IMR-90 (cell line): ENCODE measurements around the gene NEIL1. TPM values are rescaled to one million over a fixed set of nuclear protein-coding genes. Genes with fewer than 3 reads are reported as not detected.
A peak's percentile ranks its signal among the peaks of the same experiment; 100 is the strongest.

Experiments
- ATAC-seq: fragments of 200-7000 bp; cut with Tn5 transposase; 2 replicates; pipeline ENCODE4 v1.9.1; 2020; ENCODE audit warnings: low read depth, mild to moderate bottlenecking, moderate library complexity
- BruUV-seq: library from RNA; stranded (reverse); fragments of 400-500 nt; replicated peaks from 2 replicates; lab custom pipeline; 2021; lab: Mats Ljungman, UMichigan
- CTCF ChIA-PET: fragments of 300-600 bp; formaldehyde crosslinking; extraction: SDS; loops from one replicate; lab custom pipeline; 2021; ENCODE audit warnings: antibody characterized with exemption; lab: Yijun Ruan, JAX
- POLR2A ChIA-PET: fragments of 300-600 bp; sonication (Branson Sonifier 250); formaldehyde crosslinking; loops from one replicate; lab custom pipeline; 2022; ENCODE audit warnings: antibody characterized with exemption; ENCODE audit not compliant: unreplicated experiment; lab: Charles Lee
- DNase-seq: peaks from one replicate; pipeline ENCODE4 v3.0.0; 2013
- H2AFZ ChIP-seq: replicated peaks from 2 replicates; pipeline ENCODE3; 2013; ENCODE audit warnings: low read length, mild to moderate bottlenecking; ENCODE audit not compliant: poor library complexity
- H2AK5ac ChIP-seq: 2 replicates; pipeline ENCODE4 v1.6.1; 2013; ENCODE audit warnings: low read depth, low read length, inconsistent platforms
- H2AK9ac ChIP-seq: replicated peaks from 2 replicates; pipeline ENCODE3; 2013; ENCODE audit warnings: mild to moderate bottlenecking, low read depth, low read length, moderate library complexity; ENCODE audit not compliant: poor library complexity
- H2BK120ac ChIP-seq: 2 replicates; pipeline ENCODE4 v1.6.1; 2013; ENCODE audit warnings: low read depth, low read length, inconsistent platforms
- H2BK15ac ChIP-seq: 3 replicates; pipeline ENCODE4 v1.6.1; 2013; ENCODE audit warnings: low read depth, low read length, inconsistent platforms
- H2BK20ac ChIP-seq: 2 replicates; pipeline ENCODE4 v1.6.1; 2013; ENCODE audit warnings: low read depth, mild to moderate bottlenecking, inconsistent platforms, low read length, moderate library complexity
- H2BK5ac ChIP-seq: 2 replicates; pipeline ENCODE4 v1.6.1; 2013; ENCODE audit warnings: mild to moderate bottlenecking, low read depth, low read length, inconsistent platforms; ENCODE audit not compliant: poor library complexity, severe bottlenecking
- H3K14ac ChIP-seq: replicated peaks from 2 replicates; pipeline ENCODE4 v1.6.1; 2013; ENCODE audit warnings: low read depth, low read length, inconsistent platforms
- H3K18ac ChIP-seq: 2 replicates; pipeline ENCODE4 v1.6.1; 2013; ENCODE audit warnings: low read depth, low read length, control low read depth
- H3K23ac ChIP-seq: 2 replicates; pipeline ENCODE4 v1.6.1; 2013; ENCODE audit warnings: low read depth, low read length, inconsistent platforms
- H3K27ac ChIP-seq: 2 replicates; pipeline ENCODE4 v1.5.1; 2013; ENCODE audit warnings: mild to moderate bottlenecking, control low read depth, low read length; ENCODE audit not compliant: insufficient read depth
- H3K27me3 ChIP-seq: 2 replicates; pipeline ENCODE4 v1.6.1; 2013; ENCODE audit warnings: low read length; ENCODE audit not compliant: control insufficient read depth, insufficient read depth
- H3K36me3 ChIP-seq: 2 replicates; pipeline ENCODE4 v1.6.1; 2013; ENCODE audit warnings: low read length, mixed read lengths; ENCODE audit not compliant: control insufficient read depth, insufficient read depth
- H3K4ac ChIP-seq: 2 replicates; pipeline ENCODE4 v1.6.1; 2013; ENCODE audit warnings: low read depth, low read length, inconsistent platforms
- H3K4me1 ChIP-seq: 2 replicates; pipeline ENCODE4 v1.6.1; 2013; ENCODE audit warnings: low read length, mixed read lengths; ENCODE audit not compliant: control insufficient read depth, insufficient read depth
- H3K4me2 ChIP-seq: 2 replicates; pipeline ENCODE4 v1.6.1; 2013; ENCODE audit warnings: low read depth, mild to moderate bottlenecking, control low read depth, low read length, moderate library complexity
- H3K4me3 ChIP-seq: 2 replicates; pipeline ENCODE4 v1.5.1; 2013; ENCODE audit warnings: low read depth, mild to moderate bottlenecking, control low read depth, low read length, moderate library complexity; ENCODE audit not compliant: insufficient read depth
- H3K56ac ChIP-seq: 2 replicates; pipeline ENCODE4 v1.6.1; 2013; ENCODE audit warnings: low read length, inconsistent platforms; ENCODE audit not compliant: insufficient read depth; ENCODE audit errors: extremely low read depth
- H3K79me1 ChIP-seq, 2 experiments: 2 replicates each; pipeline ENCODE4 v1.6.1; 2013; ENCODE audit warnings: low read length in 2 of 2, inconsistent platforms in 1 of 2, low read depth in 1 of 2
- H3K9ac ChIP-seq: 2 replicates; pipeline ENCODE4 v1.6.1; 2013; ENCODE audit warnings: low read depth, low read length, control low read depth
- H3K9me1 ChIP-seq: 2 replicates; pipeline ENCODE4 v1.6.1; 2013; ENCODE audit warnings: low read length, inconsistent platforms; ENCODE audit not compliant: insufficient read depth
- H3K9me3 ChIP-seq: 2 replicates; pipeline ENCODE4 v1.6.1; 2013; ENCODE audit warnings: low read length; ENCODE audit not compliant: control insufficient read depth, insufficient read depth
- H4K20me1 ChIP-seq: 2 replicates; pipeline ENCODE4 v1.6.1; 2013; ENCODE audit warnings: low read length, inconsistent platforms; ENCODE audit not compliant: insufficient read depth
- H4K5ac ChIP-seq: 2 replicates; pipeline ENCODE4 v1.6.1; 2013; ENCODE audit warnings: mild to moderate bottlenecking, low read depth, low read length, control low read depth
- H4K8ac ChIP-seq, 2 experiments: 2 replicates each; pipeline ENCODE4 v1.6.1; 2013; ENCODE audit warnings: low read depth in 2 of 2, low read length in 2 of 2, control low read depth in 1 of 2, inconsistent platforms in 1 of 2
- H4K91ac ChIP-seq: 2 replicates; pipeline ENCODE4 v1.6.1; 2013; ENCODE audit warnings: low read depth, low read length, inconsistent platforms; ENCODE audit not compliant: insufficient read depth
- BHLHE40 ChIP-seq: fragments of 150-350 bp; IDR thresholded peaks from 2 replicates; pipeline ENCODE4 v1.6.1; 2016; ENCODE audit warnings: mild to moderate bottlenecking, low read depth, low read length
- FOS ChIP-seq: fragments of 150-350 bp; IDR thresholded peaks from 2 replicates; pipeline ENCODE4 v1.6.1; 2016; ENCODE audit warnings: low read depth, low read length
- MXI1 ChIP-seq: IDR thresholded peaks from 2 replicates; pipeline ENCODE4 v1.6.1; 2012; ENCODE audit warnings: low read depth, mild to moderate bottlenecking, low read length, moderate library complexity, borderline replicate concordance
- NFE2L2 ChIP-seq: fragments of 150-350 bp; IDR thresholded peaks from 2 replicates; pipeline ENCODE4 v1.6.1; 2016; ENCODE audit warnings: low read depth, mild to moderate bottlenecking, low read length
- WGBS, 2 experiments: methylation state at CpG; one replicate each; pipeline versions ENCODE4 v1.1.5 to v1.1.7; 2013; ENCODE audit warnings: missing lambda C conversion rate in 2 of 2; ENCODE audit not compliant: insufficient read length in 1 of 2; ENCODE audit errors: extremely low coverage in 2 of 2; 5-methylcytosine and 5-hydroxymethylcytosine counted together
- dilution Hi-C: fragments of 300-500 bp; cut with HindIII; formaldehyde crosslinking; loops from one replicate; pipeline ENCODE4 v1.14.3; 2018; ENCODE audit warnings: low sequenced_read_pairs; ENCODE audit not compliant: unreplicated experiment
- in situ Hi-C: fragments of 300-500 bp; cut with MboI; formaldehyde crosslinking; loops from 3 replicates; pipeline ENCODE4 v1.14.3; 2019; ENCODE audit warnings: low sequenced_read_pairs, inconsistent platforms, mixed read lengths
- intact Hi-C: fragments of 100-400 bp; cut with micrococcal nuclease; formaldehyde crosslinking; loops from 2 replicates; pipeline ENCODE4 v1.10.0; 2022
- polyA plus RNA-seq, 3 experiments: library from polyadenylated mRNA; depleted of rRNA; stranded (reverse); fragments of >200 nt; gene quantifications; 2 replicates each; pipeline ENCODE4 v1.2.3, GENCODE V29; 2012; ENCODE audit warnings: low replicate concordance in 1 of 3
- total RNA-seq: library from RNA; depleted of rRNA; stranded (reverse); fragments of >200 nt; gene quantifications from 2 replicates; pipeline ENCODE4 v1.2.3, GENCODE V29; 2012
- TF ChIP-seq, protein P1 (sequence below): fragments of 150-350 bp; IDR thresholded peaks from 2 replicates; pipeline ENCODE4 v1.6.1; 2017; ENCODE audit warnings: mild to moderate bottlenecking, antibody characterized with exemption, low read length, low read depth

The NEIL1 gene
- total and polyA plus RNA-seq, 2 of the 4 experiments (the other 2 are of a cell fraction) = 1.1 to 3.6 TPM

GRCh38 chr15:75367406-75367912 lies 20.6 kb downstream of the NEIL1 start:
- BruUV-seq = no TSS peak
- CTCF ChIA-PET = interaction anchor here (0.7 to 1.7 kb wide), 6 partner anchors 11 to 285 kb away, joined by 3 to 8 read pairs (median 4); partner anchors contain the start of gene SIN3A

More at GRCh38 chr15:75367406-75367912, 20.6 kb downstream of the NEIL1 start:
- Histone ChIP-seq H4K20me1 (peaks cover 16% of the 10 kb centered on the region; the same call in 1 of the 2 replicates), H3K27me3 (no peaks in the 10 kb centered on the region), H3K14ac (peak overlapping the region; percentile 41; the same call in 1 of the 2 replicates), H2BK5ac (no peak overlapping the region), H2AK5ac (peak overlapping the region; percentile 95), H3K23ac (no peak overlapping the region), H3K18ac (no peak overlapping the region), H3K9me3 (no peaks in the 10 kb centered on the region), H2BK20ac (no peak overlapping the region), H2AFZ (peak overlapping the region; percentile 93), H2BK15ac (no peak overlapping the region), H3K4me2 (peak overlapping the region; percentile 69), H3K4me3 (peak overlapping the region; percentile 71), H3K9me1 (peaks cover 4% of the 10 kb centered on the region; the same call in 1 of the 2 replicates), H4K5ac (no peak overlapping the region), H4K8ac (peak overlapping the region in 1 of 2 experiments; percentile 7; a peak in 2 of 4 replicates), H3K79me1 (peaks cover 38 to 56% of the 10 kb centered on the region in 2 experiments), H2AK9ac (peak overlapping the region; percentile 98), H2BK120ac (no peak overlapping the region), H4K91ac (no peak overlapping the region), H3K27ac (peak overlapping the region; percentile 12; the same call in 1 of the 2 replicates), H3K9ac (peak overlapping the region; percentile 29; the same call in 1 of the 2 replicates), H3K36me3 (peaks cover 42% of the 10 kb centered on the region), H3K4me1 (peaks cover 4% of the 10 kb centered on the region), H3K56ac (0 out of 2 replicates have a peak overlapping the region, but pooled peaks have one; percentile 20), H3K4ac (peak overlapping the region; percentile 12; the same call in 1 of the 2 replicates)
- dilution Hi-C loops = no loop called here
- intact Hi-C loops = loop anchor here (5.0 kb wide), 1 partner anchor 315 kb away; no protein-coding TSS in a partner anchor
- POLR2A ChIA-PET = no interaction called here
- DNase-seq (no peak), ATAC-seq (no peak)
- 62% methylated on average over 2 of the region's 7 CpGs; no CpG with 5 or more reads in 1 of the 2 experiments for WGBS, 2 experiments
- in situ Hi-C loops = no loop called here
- TF ChIP-seq FOS (no peak), MXI1 (peak; percentile 86), NFE2L2 (no peak), BHLHE40 (no peak)
- TF ChIP-seq, protein P1, sequence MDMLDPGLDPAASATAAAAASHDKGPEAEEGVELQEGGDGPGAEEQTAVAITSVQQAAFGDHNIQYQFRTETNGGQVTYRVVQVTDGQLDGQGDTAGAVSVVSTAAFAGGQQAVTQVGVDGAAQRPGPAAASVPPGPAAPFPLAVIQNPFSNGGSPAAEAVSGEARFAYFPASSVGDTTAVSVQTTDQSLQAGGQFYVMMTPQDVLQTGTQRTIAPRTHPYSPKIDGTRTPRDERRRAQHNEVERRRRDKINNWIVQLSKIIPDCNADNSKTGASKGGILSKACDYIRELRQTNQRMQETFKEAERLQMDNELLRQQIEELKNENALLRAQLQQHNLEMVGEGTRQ = peak; percentile 10; the same call in 1 of the 2 replicates
